ENCODE results near the gene FAM222B.

The FAM222B gene

GRCh38 chr17:28712032-28712704, 130.4 kb downstream of the FAM222B start:
- Histone ChIP-seq H3K4me3 (ENCODE audit: low read length) (peak overlapping the region; percentile 92), H3K79me2 (ENCODE audit: control insufficient read depth, low read length) (peaks cover 9% of the 10 kb centered on the region), H3K4me2 (ENCODE audit: low read length) (peak overlapping the region; percentile 91), H3K4me1 (ENCODE audit: control insufficient read depth, low read length) (peaks cover 26% of the 10 kb centered on the region), H3K27ac (ENCODE audit: low read depth, low read length) (peak overlapping the region; percentile 65), H4K20me1 (ENCODE audit: control insufficient read depth, insufficient read depth, low read depth, low read length) (no peaks in the 10 kb centered on the region), H3F3A (ENCODE audit: control insufficient read depth, insufficient read depth) (peaks cover 10% of the 10 kb centered on the region), H3K36me3 (ENCODE audit: control insufficient read depth, low read length) (no peaks in the 10 kb centered on the region), H3K27me3 (ENCODE audit: control insufficient read depth, low read length) (no peaks in the 10 kb centered on the region; the same call in 1 of the 2 replicates), H3K9me2 (replicated peaks; ENCODE audit: control insufficient read depth, low read length) (no peaks in the 10 kb centered on the region), H3K9me3 (ENCODE audit: control insufficient read depth, insufficient read depth, low read length) (no peaks in the 10 kb centered on the region)
- TF ChIP-seq CTCF (IDR thresholded peaks at IDR 0.05; ENCODE audit: low read depth, low read length, poor library complexity, severe bottlenecking) (peak; percentile 42), EZH2phosphoT487 (IDR thresholded peaks at IDR 0.05; ENCODE audit: borderline replicate concordance, low read length) (no peak)

GRCh38 chr17:28711723-28712031, 130.9 kb downstream of the FAM222B start, which contains the start of gene PROCA1:
TSS of gene PROCA1 (minus strand) at chr17:28711888. CDS start at chr17:28711660, 228 bp downstream.
- H3K27me3 ChIP-seq (ENCODE audit: control insufficient read depth, low read length) = no peaks in the 10 kb centered on the region; the same call in 1 of the 2 replicates
- TF ChIP-seq EZH2phosphoT487 (IDR thresholded peaks at IDR 0.05; ENCODE audit: borderline replicate concordance, low read length) (no peak), CTCF (IDR thresholded peaks at IDR 0.05; ENCODE audit: low read depth, low read length, poor library complexity, severe bottlenecking) (no peak)
- H3K9me3 ChIP-seq (ENCODE audit: control insufficient read depth, insufficient read depth, low read length) = no peaks in the 10 kb centered on the region
- no peaks in the 10 kb centered on the region for H3K36me3 ChIP-seq (ENCODE audit: control insufficient read depth, low read length)
- peaks cover 26% of the 10 kb centered on the region for H3K4me1 ChIP-seq (ENCODE audit: control insufficient read depth, low read length)
- H3K27ac ChIP-seq (ENCODE audit: low read depth, low read length) = peak within 1 kb of the TSS; percentile 65
- H4K20me1 ChIP-seq (ENCODE audit: control insufficient read depth, insufficient read depth, low read depth, low read length) = no peaks in the 10 kb centered on the region
- H3K9me2 ChIP-seq (replicated peaks; ENCODE audit: control insufficient read depth, low read length) = no peaks in the 10 kb centered on the region
- peak within 1 kb of the TSS; percentile 92 for H3K4me3 ChIP-seq (ENCODE audit: low read length)
- peaks cover 12% of the 10 kb centered on the region for H3F3A ChIP-seq (ENCODE audit: control insufficient read depth, insufficient read depth)
- peak within 1 kb of the TSS; percentile 91 for H3K4me2 ChIP-seq (ENCODE audit: low read length)
- peaks cover 9% of the 10 kb centered on the region for H3K79me2 ChIP-seq (ENCODE audit: control insufficient read depth, low read length)

- TF ChIP-seq EZH2phosphoT487 (IDR thresholded peaks at IDR 0.05; ENCODE audit: borderline replicate concordance, low read length) (no peak), CTCF (IDR thresholded peaks at IDR 0.05; ENCODE audit: low read depth, low read length, poor library complexity, severe bottlenecking) (no peak)
- Histone ChIP-seq H3K4me2 (ENCODE audit: low read length) (peak overlapping the region; percentile 91), H3K27ac (ENCODE audit: low read depth, low read length) (peak overlapping the region; percentile 65), H3K9me2 (replicated peaks; ENCODE audit: control insufficient read depth, low read length) (no peaks in the 10 kb centered on the region), H3K36me3 (ENCODE audit: control insufficient read depth, low read length) (peaks cover 5% of the 10 kb centered on the region; the same call in 1 of the 2 replicates), H4K20me1 (ENCODE audit: control insufficient read depth, insufficient read depth, low read depth, low read length) (no peaks in the 10 kb centered on the region), H3K27me3 (ENCODE audit: control insufficient read depth, low read length) (no peaks in the 10 kb centered on the region), H3K4me3 (ENCODE audit: low read length) (peak overlapping the region; percentile 92), H3K9me3 (ENCODE audit: control insufficient read depth, insufficient read depth, low read length) (no peaks in the 10 kb centered on the region), H3F3A (ENCODE audit: control insufficient read depth, insufficient read depth) (peaks cover 12% of the 10 kb centered on the region), H3K79me2 (ENCODE audit: control insufficient read depth, low read length) (peaks cover 9% of the 10 kb centered on the region), H3K4me1 (ENCODE audit: control insufficient read depth, low read length) (peaks cover 26% of the 10 kb centered on the region)
These were observed 131.5 kb downstream of the FAM222B start for GRCh38 chr17:28710861-28711722.

All from DOHH2 (cell line).